ENCODE measurements around the gene DNAJA4. TPM values are rescaled to one million over a fixed set of nuclear protein-coding genes. Genes with fewer than 3 reads are reported as not detected.

The DNAJA4 gene
- total and polyA plus RNA-seq, 2 experiments from 2014 or later: 5.0 to 12.5 TPM

DNA sequence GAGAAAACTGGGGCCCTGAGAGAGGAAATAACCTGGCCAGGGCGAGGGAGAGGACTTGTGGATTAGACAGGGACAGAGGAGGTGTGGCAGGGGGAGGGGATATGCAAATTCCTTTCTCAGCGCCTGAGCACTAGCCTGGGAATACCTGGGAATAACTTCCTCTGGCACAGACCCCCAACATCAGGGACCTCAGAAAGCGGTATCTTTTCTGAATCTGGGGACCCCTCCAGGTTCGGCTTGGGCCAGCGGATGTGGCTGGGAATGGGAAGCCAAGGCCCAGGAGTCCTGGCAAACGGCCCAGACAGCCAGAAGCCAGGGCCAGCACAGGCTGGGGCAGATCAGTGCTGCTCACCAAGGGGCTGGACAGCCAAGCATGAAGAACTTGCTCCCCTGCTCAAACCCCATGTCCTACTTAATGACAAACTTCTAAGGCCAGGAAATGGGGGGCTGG is 20.8 kb upstream of the DNAJA4 start:
- DNase-seq (ENCODE audit: low spot score): peak; percentile 87
- Mint-ChIP-seq H3K4me1 (peaks cover 30% of the 10 kb centered on the region), H3K36me3 (ENCODE audit: low read depth) (no peaks in the 10 kb centered on the region)

More for the DNA sequence above, 20.8 kb upstream of the DNAJA4 start:
- Histone ChIP-seq H3K4me2 (peak overlapping the region; percentile 75), H3F3A (replicated peaks; ENCODE audit: low read depth) (no peaks in the 10 kb centered on the region), H2AFZ (peak overlapping the region; percentile 84), H3K27ac (ENCODE audit: low read depth) (peak overlapping the region; percentile 91), H3K79me2 (replicated peaks; ENCODE audit: insufficient read depth) (no peaks in the 10 kb centered on the region), H3K4me3 (no peak overlapping the region), H3K36me3 (ENCODE audit: insufficient read depth) (no peaks in the 10 kb centered on the region), H3K4me1 (ENCODE audit: insufficient read depth) (peaks cover 25% of the 10 kb centered on the region), H3K9me2 (ENCODE audit: insufficient read depth) (no peaks in the 10 kb centered on the region), H4K20me1 (replicated peaks; ENCODE audit: insufficient read depth) (no peaks in the 10 kb centered on the region), H3K27me3 (ENCODE audit: insufficient read depth) (no peaks in the 10 kb centered on the region)
- Mint-ChIP-seq H3K27ac (no peak overlapping the region), H3K4me3 (no peak overlapping the region), H3K27me3 (ENCODE audit: insufficient read depth, low read depth, poor library complexity) (peaks cover 9% of the 10 kb centered on the region), H3K9me3 (peaks cover 9% of the 10 kb centered on the region; the same call in 2 of the 3 replicates)
- peak; percentile 72 for ATAC-seq
- TF ChIP-seq STAT1 (IDR thresholded peaks at IDR 0.05; ENCODE audit: unreplicated experiment) (no peak), JUNB (IDR thresholded peaks at IDR 0.05; ENCODE audit: unreplicated experiment) (no peak), ZNF331 (CRISPR knock-in tag; IDR thresholded peaks at IDR 0.05; ENCODE audit: low read depth) (no peak), POLR2AphosphoS5 (IDR thresholded peaks at IDR 0.05; ENCODE audit: low read depth) (no peak), EZH2 (IDR thresholded peaks at IDR 0.05; ENCODE audit: low read depth, unreplicated experiment) (no peak), ZNF114 (CRISPR knock-in tag; IDR thresholded peaks at IDR 0.05) (no peak), EZH2phosphoT487 (IDR thresholded peaks at IDR 0.05; ENCODE audit: unreplicated experiment) (no peak), NANOG (IDR thresholded peaks at IDR 0.05; ENCODE audit: borderline replicate concordance) (no peak)
- TF ChIP-seq, protein P1, sequence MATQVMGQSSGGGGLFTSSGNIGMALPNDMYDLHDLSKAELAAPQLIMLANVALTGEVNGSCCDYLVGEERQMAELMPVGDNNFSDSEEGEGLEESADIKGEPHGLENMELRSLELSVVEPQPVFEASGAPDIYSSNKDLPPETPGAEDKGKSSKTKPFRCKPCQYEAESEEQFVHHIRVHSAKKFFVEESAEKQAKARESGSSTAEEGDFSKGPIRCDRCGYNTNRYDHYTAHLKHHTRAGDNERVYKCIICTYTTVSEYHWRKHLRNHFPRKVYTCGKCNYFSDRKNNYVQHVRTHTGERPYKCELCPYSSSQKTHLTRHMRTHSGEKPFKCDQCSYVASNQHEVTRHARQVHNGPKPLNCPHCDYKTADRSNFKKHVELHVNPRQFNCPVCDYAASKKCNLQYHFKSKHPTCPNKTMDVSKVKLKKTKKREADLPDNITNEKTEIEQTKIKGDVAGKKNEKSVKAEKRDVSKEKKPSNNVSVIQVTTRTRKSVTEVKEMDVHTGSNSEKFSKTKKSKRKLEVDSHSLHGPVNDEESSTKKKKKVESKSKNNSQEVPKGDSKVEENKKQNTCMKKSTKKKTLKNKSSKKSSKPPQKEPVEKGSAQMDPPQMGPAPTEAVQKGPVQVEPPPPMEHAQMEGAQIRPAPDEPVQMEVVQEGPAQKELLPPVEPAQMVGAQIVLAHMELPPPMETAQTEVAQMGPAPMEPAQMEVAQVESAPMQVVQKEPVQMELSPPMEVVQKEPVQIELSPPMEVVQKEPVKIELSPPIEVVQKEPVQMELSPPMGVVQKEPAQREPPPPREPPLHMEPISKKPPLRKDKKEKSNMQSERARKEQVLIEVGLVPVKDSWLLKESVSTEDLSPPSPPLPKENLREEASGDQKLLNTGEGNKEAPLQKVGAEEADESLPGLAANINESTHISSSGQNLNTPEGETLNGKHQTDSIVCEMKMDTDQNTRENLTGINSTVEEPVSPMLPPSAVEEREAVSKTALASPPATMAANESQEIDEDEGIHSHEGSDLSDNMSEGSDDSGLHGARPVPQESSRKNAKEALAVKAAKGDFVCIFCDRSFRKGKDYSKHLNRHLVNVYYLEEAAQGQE (IDR thresholded peaks at IDR 0.05; ENCODE audit: unreplicated experiment): no peak
- TF ChIP-seq, protein P2, sequence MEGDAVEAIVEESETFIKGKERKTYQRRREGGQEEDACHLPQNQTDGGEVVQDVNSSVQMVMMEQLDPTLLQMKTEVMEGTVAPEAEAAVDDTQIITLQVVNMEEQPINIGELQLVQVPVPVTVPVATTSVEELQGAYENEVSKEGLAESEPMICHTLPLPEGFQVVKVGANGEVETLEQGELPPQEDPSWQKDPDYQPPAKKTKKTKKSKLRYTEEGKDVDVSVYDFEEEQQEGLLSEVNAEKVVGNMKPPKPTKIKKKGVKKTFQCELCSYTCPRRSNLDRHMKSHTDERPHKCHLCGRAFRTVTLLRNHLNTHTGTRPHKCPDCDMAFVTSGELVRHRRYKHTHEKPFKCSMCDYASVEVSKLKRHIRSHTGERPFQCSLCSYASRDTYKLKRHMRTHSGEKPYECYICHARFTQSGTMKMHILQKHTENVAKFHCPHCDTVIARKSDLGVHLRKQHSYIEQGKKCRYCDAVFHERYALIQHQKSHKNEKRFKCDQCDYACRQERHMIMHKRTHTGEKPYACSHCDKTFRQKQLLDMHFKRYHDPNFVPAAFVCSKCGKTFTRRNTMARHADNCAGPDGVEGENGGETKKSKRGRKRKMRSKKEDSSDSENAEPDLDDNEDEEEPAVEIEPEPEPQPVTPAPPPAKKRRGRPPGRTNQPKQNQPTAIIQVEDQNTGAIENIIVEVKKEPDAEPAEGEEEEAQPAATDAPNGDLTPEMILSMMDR (conservative IDR thresholded peaks at IDR 0.05; ENCODE audit: low read depth in 2 of 2): no peak
- TF ChIP-seq, protein P3, sequence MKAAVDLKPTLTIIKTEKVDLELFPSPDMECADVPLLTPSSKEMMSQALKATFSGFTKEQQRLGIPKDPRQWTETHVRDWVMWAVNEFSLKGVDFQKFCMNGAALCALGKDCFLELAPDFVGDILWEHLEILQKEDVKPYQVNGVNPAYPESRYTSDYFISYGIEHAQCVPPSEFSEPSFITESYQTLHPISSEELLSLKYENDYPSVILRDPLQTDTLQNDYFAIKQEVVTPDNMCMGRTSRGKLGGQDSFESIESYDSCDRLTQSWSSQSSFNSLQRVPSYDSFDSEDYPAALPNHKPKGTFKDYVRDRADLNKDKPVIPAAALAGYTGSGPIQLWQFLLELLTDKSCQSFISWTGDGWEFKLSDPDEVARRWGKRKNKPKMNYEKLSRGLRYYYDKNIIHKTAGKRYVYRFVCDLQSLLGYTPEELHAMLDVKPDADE (IDR thresholded peaks at IDR 0.05): no peak
